ENCODE results near the gene STARD5. TPM values are rescaled to one million over a fixed set of nuclear protein-coding genes. Genes with fewer than 3 reads are reported as not detected.

Gene STARD5
- total and polyA plus RNA-seq, 4 donors = 1.1 to 47.0 (median 35.7) TPM

- TF ChIP-seq, protein P1, sequence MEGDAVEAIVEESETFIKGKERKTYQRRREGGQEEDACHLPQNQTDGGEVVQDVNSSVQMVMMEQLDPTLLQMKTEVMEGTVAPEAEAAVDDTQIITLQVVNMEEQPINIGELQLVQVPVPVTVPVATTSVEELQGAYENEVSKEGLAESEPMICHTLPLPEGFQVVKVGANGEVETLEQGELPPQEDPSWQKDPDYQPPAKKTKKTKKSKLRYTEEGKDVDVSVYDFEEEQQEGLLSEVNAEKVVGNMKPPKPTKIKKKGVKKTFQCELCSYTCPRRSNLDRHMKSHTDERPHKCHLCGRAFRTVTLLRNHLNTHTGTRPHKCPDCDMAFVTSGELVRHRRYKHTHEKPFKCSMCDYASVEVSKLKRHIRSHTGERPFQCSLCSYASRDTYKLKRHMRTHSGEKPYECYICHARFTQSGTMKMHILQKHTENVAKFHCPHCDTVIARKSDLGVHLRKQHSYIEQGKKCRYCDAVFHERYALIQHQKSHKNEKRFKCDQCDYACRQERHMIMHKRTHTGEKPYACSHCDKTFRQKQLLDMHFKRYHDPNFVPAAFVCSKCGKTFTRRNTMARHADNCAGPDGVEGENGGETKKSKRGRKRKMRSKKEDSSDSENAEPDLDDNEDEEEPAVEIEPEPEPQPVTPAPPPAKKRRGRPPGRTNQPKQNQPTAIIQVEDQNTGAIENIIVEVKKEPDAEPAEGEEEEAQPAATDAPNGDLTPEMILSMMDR (IDR thresholded peaks at IDR 0.05; ENCODE audit: low read depth, low read length, missing input control) = no peak
- TF ChIP-seq JUND (IDR thresholded peaks at IDR 0.05) = no peak
Measured at GRCh38 chr15:81308260-81308659, 15.7 kb downstream of the STARD5 start (continued).

DNA sequence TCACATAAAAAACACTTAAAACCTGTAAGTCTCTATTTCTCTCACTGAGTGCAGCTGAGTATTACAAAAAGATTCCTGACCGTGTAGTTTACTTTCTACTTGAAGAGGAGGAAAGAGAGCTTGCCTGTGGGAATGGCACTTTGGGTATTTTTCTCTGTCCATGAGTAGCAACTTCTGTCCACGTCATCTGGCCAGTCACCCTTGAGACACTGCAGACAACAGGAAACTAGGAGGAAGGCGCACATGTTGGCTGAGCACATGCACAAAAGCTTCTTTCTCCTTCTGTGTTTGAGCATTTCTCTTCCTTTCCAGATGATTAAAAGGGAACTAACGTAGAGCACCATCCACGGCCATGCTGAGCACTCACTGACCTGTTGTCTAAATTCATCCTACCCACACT is 19.7 kb downstream of the STARD5 start:
- TF ChIP-seq ATF3 (IDR thresholded peaks at IDR 0.05) = no peak
- TF ChIP-seq, protein P2, sequence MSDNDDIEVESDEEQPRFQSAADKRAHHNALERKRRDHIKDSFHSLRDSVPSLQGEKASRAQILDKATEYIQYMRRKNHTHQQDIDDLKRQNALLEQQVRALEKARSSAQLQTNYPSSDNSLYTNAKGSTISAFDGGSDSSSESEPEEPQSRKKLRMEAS (IDR thresholded peaks at IDR 0.05) = peak; percentile 66
- peaks cover 0 to 24% (median 11%) of the 10 kb centered on the region in 4 donors for H3K36me3 ChIP-seq (ENCODE audit: control insufficient read depth in 4 of 4, insufficient read depth in 3 of 4, low read depth in 1 of 4, low read length in 3 of 4)
- no peaks in the 10 kb centered on the region for H3K9me3 ChIP-seq (ENCODE audit: control insufficient read depth in 4 of 4, low read length in 3 of 4)
- H3K9ac ChIP-seq (ENCODE audit: low read depth in 1 of 2, low read length in 2 of 2) = no peak overlapping the region
- no peak for DNase-seq (ENCODE audit: low spot score)
- peaks cover 5 to 24% (median 13%) of the 10 kb centered on the region in 4 donors for H3K4me1 ChIP-seq (ENCODE audit: control insufficient read depth in 4 of 4, insufficient read depth in 4 of 4, low read length in 3 of 4)
- peak overlapping the region; percentile 45 to 61 for H3K27ac ChIP-seq (ENCODE audit: low read depth in 1 of 2, low read length in 2 of 2)
- WGBS = 63% methylated on average over 5 of the region's 5 CpGs
- H3K4me3 ChIP-seq (ENCODE audit: low read depth in 1 of 3, low read length in 3 of 3) = no peak overlapping the region
- no peaks in the 10 kb centered on the region for H3K27me3 ChIP-seq (ENCODE audit: control insufficient read depth in 4 of 4, insufficient read depth in 4 of 4, low read length in 3 of 4)

- no peak overlapping the region for H3K9ac ChIP-seq (ENCODE audit: low read depth in 1 of 2, low read length in 2 of 2)
- no peaks in the 10 kb centered on the region for H3K27me3 ChIP-seq (ENCODE audit: control insufficient read depth in 4 of 4, insufficient read depth in 4 of 4, low read length in 3 of 4)
- DNase-seq (ENCODE audit: low spot score) = no peak
- no peak overlapping the region for H3K4me3 ChIP-seq (ENCODE audit: low read depth in 1 of 3, low read length in 3 of 3)
- H3K9me3 ChIP-seq (ENCODE audit: control insufficient read depth in 4 of 4, low read length in 3 of 4) = no peaks in the 10 kb centered on the region
- 84% methylated on average over 9 of the region's 9 CpGs for WGBS
- H3K36me3 ChIP-seq (ENCODE audit: control insufficient read depth in 4 of 4, insufficient read depth in 3 of 4, low read depth in 1 of 4, low read length in 3 of 4) = peaks cover 0 to 19% (median 10%) of the 10 kb centered on the region in 4 donors
- no peak for TF ChIP-seq REST (IDR thresholded peaks at IDR 0.05)
- no peak for TF ChIP-seq FOXA1 (IDR thresholded peaks at IDR 0.05)
- no peak for TF ChIP-seq RXRA (IDR thresholded peaks at IDR 0.05)
- no peak for TF ChIP-seq RAD21 (IDR thresholded peaks at IDR 0.05)
- TF ChIP-seq, protein P1 (IDR thresholded peaks at IDR 0.05; ENCODE audit: low read depth, low read length, missing input control) = no peak
- TF ChIP-seq EGR1 (IDR thresholded peaks at IDR 0.05; ENCODE audit: low read depth in 2 of 2) = no peak
- TF ChIP-seq HNF4G (IDR thresholded peaks at IDR 0.05) = no peak
- TF ChIP-seq, protein P2 (IDR thresholded peaks at IDR 0.05) = no peak
- TF ChIP-seq, protein P3, sequence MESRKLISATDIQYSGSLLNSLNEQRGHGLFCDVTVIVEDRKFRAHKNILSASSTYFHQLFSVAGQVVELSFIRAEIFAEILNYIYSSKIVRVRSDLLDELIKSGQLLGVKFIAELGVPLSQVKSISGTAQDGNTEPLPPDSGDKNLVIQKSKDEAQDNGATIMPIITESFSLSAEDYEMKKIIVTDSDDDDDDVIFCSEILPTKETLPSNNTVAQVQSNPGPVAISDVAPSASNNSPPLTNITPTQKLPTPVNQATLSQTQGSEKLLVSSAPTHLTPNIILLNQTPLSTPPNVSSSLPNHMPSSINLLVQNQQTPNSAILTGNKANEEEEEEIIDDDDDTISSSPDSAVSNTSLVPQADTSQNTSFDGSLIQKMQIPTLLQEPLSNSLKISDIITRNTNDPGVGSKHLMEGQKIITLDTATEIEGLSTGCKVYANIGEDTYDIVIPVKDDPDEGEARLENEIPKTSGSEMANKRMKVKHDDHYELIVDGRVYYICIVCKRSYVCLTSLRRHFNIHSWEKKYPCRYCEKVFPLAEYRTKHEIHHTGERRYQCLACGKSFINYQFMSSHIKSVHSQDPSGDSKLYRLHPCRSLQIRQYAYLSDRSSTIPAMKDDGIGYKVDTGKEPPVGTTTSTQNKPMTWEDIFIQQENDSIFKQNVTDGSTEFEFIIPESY (IDR thresholded peaks at IDR 0.05) = no peak
- TF ChIP-seq YY1 (IDR thresholded peaks at IDR 0.05) = no peak
- TF ChIP-seq SP1 (IDR thresholded peaks at IDR 0.05) = no peak
- TF ChIP-seq TAF1 (conservative IDR thresholded peaks at IDR 0.05) = no peak
- H3K4me1 ChIP-seq (ENCODE audit: control insufficient read depth in 4 of 4, insufficient read depth in 4 of 4, low read length in 3 of 4) = peaks cover 5 to 24% (median 14%) of the 10 kb centered on the region in 4 donors
- peak overlapping the region; percentile 45 to 61 for H3K27ac ChIP-seq (ENCODE audit: low read depth in 1 of 2, low read length in 2 of 2)
Measured at GRCh38 chr15:81303244-81304225, 20.4 kb downstream of the STARD5 start.
